ENCODE data around the gene SLC12A8.

GRCh38 chr3:125076464-125076863 lies 136.1 kb downstream of the SLC12A8 start:
- no peak for TF ChIP-seq ATF3 (IDR thresholded peaks at IDR 0.05; ENCODE audit: borderline replicate concordance, extremely low read depth, low read depth, low read length)
- TF ChIP-seq TARDBP (IDR thresholded peaks at IDR 0.05; ENCODE audit: borderline replicate concordance) = no peak
- no peak for TF ChIP-seq MEF2A (IDR thresholded peaks at IDR 0.05; ENCODE audit: insufficient read depth, low read depth, low read length)
- TF ChIP-seq CTCF (IDR thresholded peaks at IDR 0.05 in 2 of 3, conservative IDR thresholded peaks at IDR 0.05 in 1 of 3; ENCODE audit: control insufficient read depth in 2 of 3, extremely low read depth in 1 of 3, insufficient read depth in 1 of 3, low read depth in 3 of 3, low read length in 3 of 3) = no peak
- TF ChIP-seq TCF7 (IDR thresholded peaks at IDR 0.05; ENCODE audit: borderline replicate concordance) = no peak
- TF ChIP-seq, protein P1, sequence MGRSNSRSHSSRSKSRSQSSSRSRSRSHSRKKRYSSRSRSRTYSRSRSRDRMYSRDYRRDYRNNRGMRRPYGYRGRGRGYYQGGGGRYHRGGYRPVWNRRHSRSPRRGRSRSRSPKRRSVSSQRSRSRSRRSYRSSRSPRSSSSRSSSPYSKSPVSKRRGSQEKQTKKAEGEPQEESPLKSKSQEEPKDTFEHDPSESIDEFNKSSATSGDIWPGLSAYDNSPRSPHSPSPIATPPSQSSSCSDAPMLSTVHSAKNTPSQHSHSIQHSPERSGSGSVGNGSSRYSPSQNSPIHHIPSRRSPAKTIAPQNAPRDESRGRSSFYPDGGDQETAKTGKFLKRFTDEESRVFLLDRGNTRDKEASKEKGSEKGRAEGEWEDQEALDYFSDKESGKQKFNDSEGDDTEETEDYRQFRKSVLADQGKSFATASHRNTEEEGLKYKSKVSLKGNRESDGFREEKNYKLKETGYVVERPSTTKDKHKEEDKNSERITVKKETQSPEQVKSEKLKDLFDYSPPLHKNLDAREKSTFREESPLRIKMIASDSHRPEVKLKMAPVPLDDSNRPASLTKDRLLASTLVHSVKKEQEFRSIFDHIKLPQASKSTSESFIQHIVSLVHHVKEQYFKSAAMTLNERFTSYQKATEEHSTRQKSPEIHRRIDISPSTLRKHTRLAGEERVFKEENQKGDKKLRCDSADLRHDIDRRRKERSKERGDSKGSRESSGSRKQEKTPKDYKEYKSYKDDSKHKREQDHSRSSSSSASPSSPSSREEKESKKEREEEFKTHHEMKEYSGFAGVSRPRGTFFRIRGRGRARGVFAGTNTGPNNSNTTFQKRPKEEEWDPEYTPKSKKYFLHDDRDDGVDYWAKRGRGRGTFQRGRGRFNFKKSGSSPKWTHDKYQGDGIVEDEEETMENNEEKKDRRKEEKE (IDR thresholded peaks at IDR 0.05) = no peak
- no peak for TF ChIP-seq RAD21 (IDR thresholded peaks at IDR 0.05; ENCODE audit: insufficient read depth, low read depth, low read length)
- TF ChIP-seq RBBP5 (conservative IDR thresholded peaks at IDR 0.05) = no peak
- no peak for TF ChIP-seq EGR1 (IDR thresholded peaks at IDR 0.05; ENCODE audit: borderline replicate concordance in 1 of 2, low read depth in 2 of 2, low read length in 2 of 2)
- no peak for TF ChIP-seq EP300 (IDR thresholded peaks at IDR 0.05; ENCODE audit: borderline replicate concordance in 1 of 2, control insufficient read depth in 1 of 2, low read depth in 2 of 2, low read length in 2 of 2)
- TF ChIP-seq POLR2A (IDR thresholded peaks at IDR 0.05; ENCODE audit: low read depth, low read length) = no peak; the same call in 1 of the 2 replicates
